Body of pancreas (tissue), 4 donors: ENCODE results near the gene HYPK.

Experiments
- POLR2A ChIP-seq, 3 donors: fragments of 450-650 bp; IDR thresholded peaks; one replicate each; pipeline ENCODE4 v1.6.1; 2016; ENCODE audit warnings: antibody characterized with exemption in 3 of 3, mild to moderate bottlenecking in 2 of 3
- TF ChIP-seq, protein P1 (sequence below), 7 experiments: fragments of 450-650 bp in 4 of 7; fragments of 200-600 bp in 3 of 7; sonication (generic) in 3 of 7; IDR thresholded peaks; one replicate each; pipeline ENCODE4 v1.5.1; 2016 to 2019; ENCODE audit warnings: antibody characterized with exemption in 7 of 7

DNA sequence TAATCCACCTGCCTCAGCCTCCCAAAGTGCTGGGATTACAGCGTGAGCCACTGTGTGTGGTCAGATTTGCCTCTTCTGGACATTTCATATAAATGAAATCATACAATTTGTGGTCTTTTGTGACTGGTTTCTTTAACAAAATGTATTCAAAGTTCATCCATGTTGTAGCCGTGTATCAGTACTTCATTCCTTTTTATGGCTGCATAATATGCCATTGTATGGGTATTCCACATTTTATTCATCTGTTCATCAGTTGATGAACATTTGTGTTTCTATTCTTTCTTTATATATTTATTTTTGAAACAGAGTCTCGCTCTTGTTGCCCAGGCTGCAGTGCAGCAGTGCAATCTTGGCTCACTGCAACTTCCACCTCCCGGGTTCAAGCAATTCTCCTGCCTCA lies 52.2 kb downstream of the HYPK start:
- TF ChIP-seq, protein P1, sequence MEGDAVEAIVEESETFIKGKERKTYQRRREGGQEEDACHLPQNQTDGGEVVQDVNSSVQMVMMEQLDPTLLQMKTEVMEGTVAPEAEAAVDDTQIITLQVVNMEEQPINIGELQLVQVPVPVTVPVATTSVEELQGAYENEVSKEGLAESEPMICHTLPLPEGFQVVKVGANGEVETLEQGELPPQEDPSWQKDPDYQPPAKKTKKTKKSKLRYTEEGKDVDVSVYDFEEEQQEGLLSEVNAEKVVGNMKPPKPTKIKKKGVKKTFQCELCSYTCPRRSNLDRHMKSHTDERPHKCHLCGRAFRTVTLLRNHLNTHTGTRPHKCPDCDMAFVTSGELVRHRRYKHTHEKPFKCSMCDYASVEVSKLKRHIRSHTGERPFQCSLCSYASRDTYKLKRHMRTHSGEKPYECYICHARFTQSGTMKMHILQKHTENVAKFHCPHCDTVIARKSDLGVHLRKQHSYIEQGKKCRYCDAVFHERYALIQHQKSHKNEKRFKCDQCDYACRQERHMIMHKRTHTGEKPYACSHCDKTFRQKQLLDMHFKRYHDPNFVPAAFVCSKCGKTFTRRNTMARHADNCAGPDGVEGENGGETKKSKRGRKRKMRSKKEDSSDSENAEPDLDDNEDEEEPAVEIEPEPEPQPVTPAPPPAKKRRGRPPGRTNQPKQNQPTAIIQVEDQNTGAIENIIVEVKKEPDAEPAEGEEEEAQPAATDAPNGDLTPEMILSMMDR (IDR thresholded peaks at IDR 0.05): no peak
- TF ChIP-seq POLR2A (IDR thresholded peaks at IDR 0.05): no peak
